ENCODE measurements around the gene KCNK4. TPM values are rescaled to one million over a fixed set of nuclear protein-coding genes. Genes with fewer than 3 reads are reported as not detected.

The KCNK4 gene
- total and polyA plus RNA-seq, 12 donors, result not detected

DNA sequence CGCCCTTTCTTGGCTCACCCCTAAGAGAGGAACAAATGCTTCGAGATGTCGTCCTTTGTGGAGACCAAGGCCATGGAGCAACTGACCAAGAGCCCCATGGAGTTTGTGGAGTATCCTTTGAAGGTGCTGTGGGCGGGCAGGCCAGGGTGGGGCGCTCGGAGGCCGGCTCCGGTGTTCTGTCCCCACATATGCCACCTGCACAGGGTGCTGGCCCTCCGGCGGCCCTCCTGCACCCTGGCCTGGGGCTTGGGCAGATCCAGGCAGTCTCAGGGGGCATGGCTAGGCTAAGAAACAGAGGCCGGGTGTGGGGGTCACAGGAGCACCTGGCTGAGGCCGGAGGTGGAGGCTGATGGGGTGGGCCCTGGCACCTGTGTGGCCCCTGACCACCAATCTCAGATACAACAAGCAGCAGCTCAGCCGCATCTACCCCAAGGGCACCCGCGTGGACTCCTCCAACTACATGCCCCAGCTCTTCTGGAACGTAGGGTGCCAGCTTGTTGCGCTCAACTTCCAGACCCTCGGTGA lies 29.5 kb upstream of the KCNK4 start:
- Histone ChIP-seq H3K4me3 (no peak overlapping the region), H3K27ac (no peak overlapping the region), H3K9me3 (no peaks in the 10 kb centered on the region), H3K36me3 (peaks cover 0 to 100% (median 29%) of the 10 kb centered on the region in 9 donors), H3K27me3 (no peaks in the 10 kb centered on the region), H3K4me1 (peaks cover 0 to 4% (median 0%) of the 10 kb centered on the region in 9 donors)
- TF ChIP-seq, protein P1, sequence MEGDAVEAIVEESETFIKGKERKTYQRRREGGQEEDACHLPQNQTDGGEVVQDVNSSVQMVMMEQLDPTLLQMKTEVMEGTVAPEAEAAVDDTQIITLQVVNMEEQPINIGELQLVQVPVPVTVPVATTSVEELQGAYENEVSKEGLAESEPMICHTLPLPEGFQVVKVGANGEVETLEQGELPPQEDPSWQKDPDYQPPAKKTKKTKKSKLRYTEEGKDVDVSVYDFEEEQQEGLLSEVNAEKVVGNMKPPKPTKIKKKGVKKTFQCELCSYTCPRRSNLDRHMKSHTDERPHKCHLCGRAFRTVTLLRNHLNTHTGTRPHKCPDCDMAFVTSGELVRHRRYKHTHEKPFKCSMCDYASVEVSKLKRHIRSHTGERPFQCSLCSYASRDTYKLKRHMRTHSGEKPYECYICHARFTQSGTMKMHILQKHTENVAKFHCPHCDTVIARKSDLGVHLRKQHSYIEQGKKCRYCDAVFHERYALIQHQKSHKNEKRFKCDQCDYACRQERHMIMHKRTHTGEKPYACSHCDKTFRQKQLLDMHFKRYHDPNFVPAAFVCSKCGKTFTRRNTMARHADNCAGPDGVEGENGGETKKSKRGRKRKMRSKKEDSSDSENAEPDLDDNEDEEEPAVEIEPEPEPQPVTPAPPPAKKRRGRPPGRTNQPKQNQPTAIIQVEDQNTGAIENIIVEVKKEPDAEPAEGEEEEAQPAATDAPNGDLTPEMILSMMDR (IDR thresholded peaks at IDR 0.05), result no peak
- ATAC-seq (no peak), DNase-seq (no peak)
- WGBS, 2 donors, result 93 to 95% methylated on average over 18 of the region's 18 CpGs
- intact Hi-C loops (cut with DNase I), result no loop called here

DNA sequence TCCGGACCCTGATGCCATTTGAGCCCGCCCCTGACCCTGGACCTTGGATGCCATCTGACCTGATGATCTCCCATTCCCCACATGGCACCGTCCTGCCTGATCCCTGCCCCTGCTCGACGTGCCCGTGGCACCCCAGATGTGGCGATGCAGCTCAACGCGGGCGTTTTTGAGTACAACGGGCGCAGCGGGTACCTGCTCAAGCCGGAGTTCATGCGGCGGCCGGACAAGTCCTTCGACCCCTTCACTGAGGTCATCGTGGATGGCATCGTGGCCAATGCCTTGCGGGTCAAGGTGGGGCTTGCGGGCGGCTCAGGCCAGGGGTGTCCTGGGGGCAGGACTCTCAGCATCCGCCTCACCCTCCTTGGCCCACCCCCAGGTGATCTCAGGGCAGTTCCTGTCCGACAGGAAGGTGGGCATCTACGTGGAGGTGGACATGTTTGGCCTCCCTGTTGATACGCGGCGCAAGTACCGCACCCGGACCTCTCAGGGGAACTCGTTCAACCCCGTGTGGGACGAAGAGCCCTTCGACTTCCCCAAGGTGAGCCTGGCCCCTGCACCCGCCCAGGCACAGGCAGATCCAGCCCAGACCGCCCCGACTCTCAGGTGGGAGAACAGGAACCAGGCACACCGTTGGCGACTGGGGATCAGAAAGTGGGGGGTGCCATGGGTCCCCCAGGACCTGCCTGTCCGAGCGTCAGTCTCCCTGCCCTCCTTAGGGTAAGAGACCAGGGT lies 28.7 kb upstream of the KCNK4 start:
- TF ChIP-seq, protein P1 (IDR thresholded peaks at IDR 0.05), result no peak
- H3K4me1 ChIP-seq, result peaks cover 4 to 13% (median 7%) of the 10 kb centered on the region in 9 donors
- no peaks in the 10 kb centered on the region for H3K27me3 ChIP-seq
- intact Hi-C loops (cut with DNase I), result no loop called here
- H3K4me3 ChIP-seq, result no peak overlapping the region
- peaks cover 0 to 98% (median 28%) of the 10 kb centered on the region in 9 donors for H3K36me3 ChIP-seq
- DNase-seq (no peak), ATAC-seq (no peak)
- no peaks in the 10 kb centered on the region for H3K9me3 ChIP-seq
- WGBS, 2 donors, result 94 to 95% methylated on average over 42 of the region's 42 CpGs
- H3K27ac ChIP-seq, result no peak overlapping the region

DNA sequence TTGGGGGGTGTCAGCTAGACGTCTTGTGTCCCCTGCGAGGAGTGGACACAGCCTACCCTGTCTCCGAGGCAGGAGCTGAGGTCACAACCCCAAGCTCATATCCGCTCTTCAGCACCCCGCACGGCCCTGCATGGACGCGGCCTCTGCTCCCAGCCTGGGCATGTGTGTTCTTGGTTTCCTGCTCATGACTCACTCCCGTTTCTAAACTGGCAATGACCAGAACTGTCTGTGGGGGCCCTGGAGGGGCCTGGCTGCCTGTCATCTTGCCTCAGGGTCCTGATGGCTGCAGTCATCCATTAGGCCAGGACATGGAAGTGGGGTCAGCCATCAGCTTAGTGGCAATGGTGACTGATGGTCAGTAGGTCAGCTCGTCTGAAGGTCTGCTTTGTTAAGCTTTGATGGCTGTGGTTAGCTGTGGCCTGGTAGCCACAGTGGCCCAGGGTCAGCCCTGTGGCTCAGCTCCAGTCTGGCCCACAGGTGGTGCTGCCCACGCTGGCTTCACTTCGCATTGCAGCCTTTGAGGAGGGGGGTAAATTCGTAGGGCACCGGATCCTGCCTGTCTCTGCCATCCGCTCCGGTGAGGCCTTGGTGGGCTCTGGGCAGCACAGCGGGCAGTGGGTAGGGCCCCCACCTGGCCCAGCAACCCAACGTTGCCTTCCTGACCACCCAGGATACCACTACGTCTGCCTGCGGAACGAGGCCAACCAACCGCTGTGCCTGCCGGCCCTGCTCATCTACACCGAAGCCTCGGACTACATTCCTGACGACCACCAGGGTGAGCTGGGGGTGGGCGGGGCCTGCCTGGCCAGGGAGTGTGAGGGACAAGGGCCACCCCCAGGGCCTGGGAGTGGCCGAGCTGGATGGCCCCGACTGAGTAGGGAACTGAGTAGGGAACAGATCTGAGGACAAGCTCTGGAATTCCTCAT lies 27.8 kb upstream of the KCNK4 start:
- no peak for ATAC-seq
- TF ChIP-seq, protein P1 (IDR thresholded peaks at IDR 0.05), result no peak
- Histone ChIP-seq H3K4me1 (peaks cover 11 to 21% (median 15%) of the 10 kb centered on the region in 9 donors), H3K4me3 (no peak overlapping the region), H3K36me3 (peaks cover 0 to 89% (median 27%) of the 10 kb centered on the region in 9 donors), H3K9me3 (no peaks in the 10 kb centered on the region), H3K27me3 (no peaks in the 10 kb centered on the region), H3K27ac (no peak overlapping the region)
- no peak for DNase-seq
- 84 to 87% methylated on average over 29 of the region's 29 CpGs for WGBS, 2 donors
- intact Hi-C loops (cut with DNase I), result no loop called here

DNA sequence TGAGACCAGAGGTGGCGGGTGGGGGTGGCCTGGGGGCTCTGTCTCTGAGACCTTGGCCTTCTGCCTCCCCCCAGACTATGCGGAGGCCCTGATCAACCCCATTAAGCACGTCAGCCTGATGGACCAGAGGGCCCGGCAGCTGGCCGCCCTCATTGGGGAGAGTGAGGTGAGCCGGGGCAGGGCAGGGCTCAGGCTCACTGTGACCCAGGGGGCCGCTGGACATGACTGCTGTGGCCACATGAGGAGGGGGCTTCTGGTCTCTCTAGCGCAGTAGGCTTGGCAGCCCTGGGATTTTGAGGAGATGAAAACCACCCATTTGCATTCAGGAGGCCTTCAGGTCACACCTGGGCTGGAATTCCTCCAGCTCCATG lies 27.2 kb upstream of the KCNK4 start:
- TF ChIP-seq, protein P1 (IDR thresholded peaks at IDR 0.05), result no peak
- Histone ChIP-seq H3K9me3 (no peaks in the 10 kb centered on the region), H3K27ac (no peak overlapping the region), H3K4me3 (no peak overlapping the region), H3K4me1 (peaks cover 18 to 28% (median 22%) of the 10 kb centered on the region in 9 donors), H3K27me3 (no peaks in the 10 kb centered on the region), H3K36me3 (peaks cover 0 to 83% (median 23%) of the 10 kb centered on the region in 9 donors)
- DNase-seq (no peak), ATAC-seq (no peak)
- WGBS, 2 donors, result 90 to 95% methylated on average over 8 of the region's 8 CpGs
- intact Hi-C loops (cut with DNase I), result no loop called here

All from heart right ventricle (tissue), 16 donors.